Vagina (tissue), 2 donors: ENCODE measurements around the gene MBD1. TPM values are rescaled to one million over a fixed set of nuclear protein-coding genes. Genes with fewer than 3 reads are reported as not detected.
A peak's percentile ranks its signal among the peaks of the same experiment; 100 is the strongest.

Experiments used
- DNase-seq, 2 donors: peaks; one replicate each; pipeline ENCODE4 v3.0.0-alpha.2; 2017; ENCODE audit errors: extremely low spot score in 2 of 2
- H3K27ac ChIP-seq: fragments of 200-600 bp; sonication (generic); one replicate; pipeline ENCODE4 v1.5.1; 2019
- H3K27me3 ChIP-seq: fragments of 200-600 bp; sonication (generic); one replicate; pipeline ENCODE4 v1.5.1; 2019
- H3K36me3 ChIP-seq, 2 donors: fragments of 200-600 bp; sonication (generic); one replicate each; pipeline ENCODE4 v1.5.1; 2017 to 2019
- H3K4me1 ChIP-seq: fragments of 200-600 bp; sonication (generic); one replicate; pipeline ENCODE4 v1.5.1; 2019
- H3K4me3 ChIP-seq, 2 donors: fragments of 200-600 bp; sonication (generic); 1 replicate in 1 of 2; 2 replicates in 1 of 2; pipeline ENCODE4 v1.5.1; 2016 to 2019
- H3K9me3 ChIP-seq: fragments of 200-600 bp; sonication (generic); one replicate; pipeline ENCODE4 v1.5.1; 2019
- POLR2A ChIP-seq, 2 donors: fragments of 450-650 bp; IDR thresholded peaks; one replicate each; pipeline ENCODE4 v1.6.1; 2017; ENCODE audit warnings: antibody characterized with exemption in 2 of 2, mild to moderate bottlenecking in 2 of 2, moderate library complexity in 2 of 2
- POLR2AphosphoS5 ChIP-seq, 2 donors: sonication (generic); formaldehyde crosslinking; IDR thresholded peaks; one replicate each; pipeline ENCODE4 v1.9.0; 2017; ENCODE audit warnings: antibody characterized with exemption in 2 of 2, mild to moderate bottlenecking in 2 of 2, low read depth in 1 of 2; ENCODE audit not compliant: insufficient read depth in 1 of 2
- intact Hi-C: fragments of 100-400 bp; cut with DNase I; formaldehyde crosslinking; loops from one replicate; pipeline ENCODE4 v1.15.1; 2023
- total RNA-seq: library from RNA; depleted of rRNA; stranded (reverse); fragments of >200 nt; gene quantifications from one replicate; pipeline ENCODE4 v1.2.3, GENCODE V29; 2016
- TF ChIP-seq, protein P1 (sequence below), 3 experiments: fragments of 450-650 bp in 2 of 3; fragments of 200-600 bp in 1 of 3; sonication (generic) in 1 of 3; IDR thresholded peaks; one replicate each; pipeline ENCODE4 v1.5.1; 2017 to 2019; ENCODE audit warnings: antibody characterized with exemption in 3 of 3, mild to moderate bottlenecking in 2 of 3, moderate library complexity in 2 of 3

MBD1 gene
- total RNA-seq, 1 donor from 2014 or later, result 85.7 TPM

DNA sequence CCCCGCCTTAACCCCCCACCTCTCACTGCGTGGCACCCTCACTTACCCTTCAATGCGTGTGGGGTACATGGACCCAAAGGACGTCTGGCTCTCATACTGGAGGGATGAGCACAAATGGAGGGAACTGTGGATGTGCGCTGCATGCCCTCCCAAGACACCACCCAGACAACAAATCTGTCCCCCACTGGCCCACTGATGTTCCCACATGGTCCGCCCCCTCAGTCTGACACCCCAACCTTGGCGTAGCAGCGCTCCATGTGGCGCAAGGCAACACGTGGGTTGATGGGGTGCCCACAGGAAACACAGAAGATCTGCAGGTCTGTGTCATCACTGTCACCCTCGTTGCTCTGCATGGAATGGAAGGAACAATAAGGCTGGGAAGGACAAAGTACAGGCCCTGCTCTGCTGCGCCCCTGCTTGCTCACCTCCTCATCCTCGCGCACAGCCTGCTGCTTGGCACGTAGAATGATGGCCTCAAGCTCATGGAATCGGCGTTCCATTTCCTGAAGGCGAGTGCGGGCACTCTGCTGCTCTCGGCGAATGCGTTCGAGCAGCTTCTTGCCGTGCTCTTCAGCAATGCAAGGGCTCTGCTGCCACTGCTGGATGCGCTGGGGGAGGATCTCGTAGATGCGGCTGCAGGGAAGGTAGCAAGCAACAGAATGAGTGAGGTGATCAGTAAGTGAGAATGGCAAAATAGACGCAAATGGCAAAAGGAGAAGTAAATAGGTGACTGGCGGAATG lies 2.3 kb upstream of the MBD1 start:
- no peaks in the 10 kb centered on the region for H3K9me3 ChIP-seq
- peak in 1 of 2 donors; percentile 80 for DNase-seq
- H3K27me3 ChIP-seq, result no peaks in the 10 kb centered on the region
- TF ChIP-seq POLR2A (IDR thresholded peaks at IDR 0.05), result no peak
- TF ChIP-seq, protein P1, sequence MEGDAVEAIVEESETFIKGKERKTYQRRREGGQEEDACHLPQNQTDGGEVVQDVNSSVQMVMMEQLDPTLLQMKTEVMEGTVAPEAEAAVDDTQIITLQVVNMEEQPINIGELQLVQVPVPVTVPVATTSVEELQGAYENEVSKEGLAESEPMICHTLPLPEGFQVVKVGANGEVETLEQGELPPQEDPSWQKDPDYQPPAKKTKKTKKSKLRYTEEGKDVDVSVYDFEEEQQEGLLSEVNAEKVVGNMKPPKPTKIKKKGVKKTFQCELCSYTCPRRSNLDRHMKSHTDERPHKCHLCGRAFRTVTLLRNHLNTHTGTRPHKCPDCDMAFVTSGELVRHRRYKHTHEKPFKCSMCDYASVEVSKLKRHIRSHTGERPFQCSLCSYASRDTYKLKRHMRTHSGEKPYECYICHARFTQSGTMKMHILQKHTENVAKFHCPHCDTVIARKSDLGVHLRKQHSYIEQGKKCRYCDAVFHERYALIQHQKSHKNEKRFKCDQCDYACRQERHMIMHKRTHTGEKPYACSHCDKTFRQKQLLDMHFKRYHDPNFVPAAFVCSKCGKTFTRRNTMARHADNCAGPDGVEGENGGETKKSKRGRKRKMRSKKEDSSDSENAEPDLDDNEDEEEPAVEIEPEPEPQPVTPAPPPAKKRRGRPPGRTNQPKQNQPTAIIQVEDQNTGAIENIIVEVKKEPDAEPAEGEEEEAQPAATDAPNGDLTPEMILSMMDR (IDR thresholded peaks at IDR 0.05), result no peak
- no peak for TF ChIP-seq POLR2AphosphoS5 (IDR thresholded peaks at IDR 0.05; ENCODE audit: insufficient read depth in 1 of 2, low read depth in 1 of 2)
- peaks cover 0 to 34% of the 10 kb centered on the region in 2 donors for H3K36me3 ChIP-seq
- intact Hi-C loops, result no loop called here
- no peak overlapping the region for H3K27ac ChIP-seq
- peaks cover 39% of the 10 kb centered on the region for H3K4me1 ChIP-seq
- no peak overlapping the region for H3K4me3 ChIP-seq

DNA sequence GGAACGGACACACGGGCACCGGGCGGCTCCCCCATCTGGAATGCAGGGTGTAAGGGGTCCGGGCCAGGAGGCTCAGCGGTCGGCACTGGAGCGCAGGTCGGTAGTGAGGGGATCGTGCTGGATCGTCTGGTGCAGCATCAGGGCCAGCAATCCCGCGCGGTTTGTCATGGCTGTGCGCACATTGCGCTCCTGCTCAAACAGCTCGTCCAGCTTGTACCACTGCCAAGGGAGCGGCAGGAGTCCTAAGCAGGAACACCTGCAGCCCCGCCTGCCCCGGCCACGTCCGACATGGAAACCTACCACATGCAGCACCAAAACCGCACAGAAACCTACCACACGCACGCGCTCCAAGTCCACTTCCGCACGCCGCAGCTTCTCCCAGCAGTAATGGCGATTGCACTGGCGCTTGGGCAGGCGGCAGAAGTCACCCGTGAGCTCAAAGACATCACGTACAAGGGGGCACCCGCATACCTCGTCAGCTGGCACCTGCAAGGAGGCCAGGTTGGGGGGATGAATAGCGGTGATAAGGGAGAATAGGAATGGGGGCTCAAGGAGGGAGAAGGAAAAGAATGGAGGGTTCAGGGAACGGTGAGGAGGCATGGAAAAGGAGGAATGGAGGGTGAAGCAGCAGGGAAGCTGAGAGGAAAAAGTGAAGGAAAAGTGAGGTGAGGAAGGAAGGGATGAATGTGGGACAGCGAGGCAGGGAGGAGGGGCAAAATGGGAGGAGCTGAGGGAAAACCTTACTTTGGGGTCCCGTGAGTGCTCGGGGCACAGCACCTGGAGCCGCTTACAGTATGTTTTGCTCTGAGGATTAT lies 1.4 kb upstream of the MBD1 start:
- Histone ChIP-seq H3K27ac (no peak overlapping the region), H3K4me3 (no peak overlapping the region), H3K27me3 (no peaks in the 10 kb centered on the region), H3K9me3 (no peaks in the 10 kb centered on the region), H3K36me3 (peaks cover 0 to 34% of the 10 kb centered on the region in 2 donors), H3K4me1 (peaks cover 40% of the 10 kb centered on the region)
- peak in 1 of 2 donors; percentile 87 for DNase-seq
- intact Hi-C loops, result no loop called here
- TF ChIP-seq, protein P1 (IDR thresholded peaks at IDR 0.05), result no peak
- TF ChIP-seq POLR2A (IDR thresholded peaks at IDR 0.05) (no peak), POLR2AphosphoS5 (IDR thresholded peaks at IDR 0.05; ENCODE audit: insufficient read depth in 1 of 2, low read depth in 1 of 2) (no peak)

DNA sequence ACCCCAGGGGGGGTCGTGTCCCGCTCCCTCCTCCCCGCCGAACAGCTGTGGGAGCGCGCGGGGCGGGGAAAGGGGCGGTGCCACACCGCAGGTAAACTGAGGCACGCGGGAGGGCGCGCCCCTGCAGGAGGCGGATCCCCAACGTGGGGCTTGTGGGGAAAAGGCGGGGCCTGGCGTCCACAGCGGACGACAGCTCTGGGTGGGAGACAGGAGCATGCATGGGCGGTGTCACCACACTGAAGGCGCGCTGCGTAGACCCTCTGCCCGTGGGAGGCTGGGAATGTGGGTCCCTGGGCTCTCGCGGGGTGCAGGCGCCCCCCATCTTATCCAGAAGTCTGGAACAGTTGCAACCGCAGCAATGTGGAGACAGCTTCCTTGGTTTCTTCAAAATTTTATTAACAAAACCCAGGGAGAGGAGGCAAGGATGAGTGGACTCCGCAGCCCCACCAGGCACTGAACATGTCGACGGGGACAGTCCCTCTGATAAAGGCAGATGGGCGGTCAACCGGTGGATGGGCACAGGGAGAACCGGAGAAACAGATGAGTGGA lies 723 bp upstream of the MBD1 start:
- intact Hi-C loops, result no loop called here
- peaks cover 39% of the 10 kb centered on the region for H3K4me1 ChIP-seq
- H3K36me3 ChIP-seq, result peaks cover 0 to 34% of the 10 kb centered on the region in 2 donors

DNA sequence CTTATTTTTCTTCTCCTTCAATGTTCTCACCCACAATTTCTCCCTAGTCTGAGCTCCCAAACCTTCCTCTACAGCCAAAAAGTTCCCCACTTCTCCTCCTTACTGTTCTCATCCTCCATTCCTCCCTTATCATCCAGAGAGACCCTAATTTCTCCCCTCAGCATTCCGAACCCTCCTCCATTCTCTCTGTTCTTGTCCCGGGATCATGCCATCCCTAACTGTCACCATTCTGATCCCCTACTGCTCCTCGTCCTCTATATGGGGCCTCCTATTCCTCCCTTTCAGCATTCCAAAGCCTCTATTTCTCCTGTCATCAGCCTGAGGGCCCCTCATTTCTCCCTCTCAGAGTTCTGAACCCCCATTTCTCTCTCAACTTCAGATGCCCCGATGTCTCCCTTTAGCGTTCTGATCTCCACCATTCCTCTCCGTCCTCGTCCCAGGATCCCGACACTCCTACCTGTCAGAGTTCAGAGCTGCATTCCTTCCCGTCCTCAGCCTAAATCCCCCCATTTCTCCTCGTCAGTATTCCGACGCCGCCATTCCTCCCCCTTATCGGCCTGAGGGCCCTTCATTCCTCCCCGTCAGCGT lies 522 bp downstream of the MBD1 start:
- TF ChIP-seq POLR2AphosphoS5 (IDR thresholded peaks at IDR 0.05; ENCODE audit: insufficient read depth in 1 of 2, low read depth in 1 of 2), result no peak
- peaks cover 0 to 45% of the 10 kb centered on the region in 2 donors for H3K36me3 ChIP-seq
- no peaks in the 10 kb centered on the region for H3K9me3 ChIP-seq
- peak overlapping the region; percentile 77 to 80 for H3K4me3 ChIP-seq
- H3K27me3 ChIP-seq, result no peaks in the 10 kb centered on the region
- intact Hi-C loops, result no loop called here
- peak overlapping the region; percentile 89 for H3K27ac ChIP-seq
- peaks cover 29% of the 10 kb centered on the region for H3K4me1 ChIP-seq
- no peak for DNase-seq

More for the DNA sequence above, 723 bp upstream of the MBD1 start:
- no peak for DNase-seq
- peak overlapping the region; percentile 77 to 80 for H3K4me3 ChIP-seq
- H3K27me3 ChIP-seq, result no peaks in the 10 kb centered on the region
- H3K27ac ChIP-seq, result peak overlapping the region; percentile 89
- H3K9me3 ChIP-seq, result no peaks in the 10 kb centered on the region
- TF ChIP-seq POLR2A (IDR thresholded peaks at IDR 0.05), result no peak
- TF ChIP-seq, protein P1 (IDR thresholded peaks at IDR 0.05), result no peak
- no peak for TF ChIP-seq POLR2AphosphoS5 (IDR thresholded peaks at IDR 0.05; ENCODE audit: insufficient read depth in 1 of 2, low read depth in 1 of 2)

DNA sequence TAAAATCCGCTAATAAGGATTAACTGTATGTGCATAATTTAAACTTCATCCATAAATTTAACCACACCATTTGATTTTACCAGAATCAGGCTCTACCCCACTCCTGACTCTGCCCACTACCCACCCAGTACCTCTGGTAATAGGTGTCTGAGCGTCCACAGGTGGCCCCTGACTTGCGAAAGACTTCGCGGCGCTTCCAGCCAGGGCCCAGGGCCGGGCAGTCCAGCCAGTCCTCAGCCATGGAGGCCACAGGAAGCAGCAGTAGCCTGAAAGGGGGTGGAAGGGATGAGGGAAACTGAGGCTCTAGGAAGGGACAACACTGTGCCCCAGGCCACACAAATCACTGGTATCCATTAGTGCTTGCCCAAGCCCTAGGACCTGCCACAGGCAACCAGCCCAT lies 1.6 kb downstream of the MBD1 start:
- Histone ChIP-seq H3K4me3 (peak overlapping the region in 1 of 2 donors; percentile 77), H3K9me3 (no peaks in the 10 kb centered on the region), H3K36me3 (peaks cover 2 to 45% of the 10 kb centered on the region in 2 donors), H3K27me3 (no peaks in the 10 kb centered on the region), H3K27ac (no peak overlapping the region), H3K4me1 (peaks cover 29% of the 10 kb centered on the region)
- intact Hi-C loops, result no loop called here
- TF ChIP-seq, protein P1 (IDR thresholded peaks at IDR 0.05), result no peak
- TF ChIP-seq POLR2A (IDR thresholded peaks at IDR 0.05) (no peak), POLR2AphosphoS5 (IDR thresholded peaks at IDR 0.05; ENCODE audit: insufficient read depth in 1 of 2, low read depth in 1 of 2) (no peak)
- peak in 1 of 2 donors; percentile 58 for DNase-seq
